Peyer's patch (tissue), 4 donors: ENCODE measurements around the gene DONSON. TPM values are rescaled to one million over a fixed set of nuclear protein-coding genes. Genes with fewer than 3 reads are reported as not detected.

Source experiments
- DNase-seq, 3 donors: peaks; one replicate each; pipeline ENCODE4 v3.0.0-alpha.2; 2017 to 2019
- H3K27ac ChIP-seq, 4 donors: fragments of 200-600 bp; sonication (generic); one replicate each; pipeline ENCODE4 v1.5.1; 2016 to 2019
- H3K27me3 ChIP-seq, 2 donors: fragments of 200-600 bp; sonication (generic); one replicate each; pipeline ENCODE4 v1.5.1; 2019
- H3K36me3 ChIP-seq, 3 donors: fragments of 200-600 bp; sonication (generic); one replicate each; pipeline ENCODE4 v1.5.1; 2016 to 2019
- H3K4me1 ChIP-seq, 4 donors: fragments of 200-600 bp; sonication (generic); one replicate each; pipeline ENCODE4 v1.5.1; 2016 to 2019
- H3K4me3 ChIP-seq, 4 donors: fragments of 200-600 bp; sonication (generic); 1 replicate in 3 of 4; 2 replicates in 1 of 4; pipeline ENCODE4 v1.5.1; 2016 to 2019; ENCODE audit warnings: mild to moderate bottlenecking in 1 of 4
- H3K9me3 ChIP-seq, 4 donors: fragments of 200-600 bp; sonication (generic); one replicate each; pipeline ENCODE4 v1.5.1; 2016 to 2019; ENCODE audit warnings: mild to moderate bottlenecking in 1 of 4
- CTCF ChIP-seq, 6 experiments: fragments of 450-650 bp in 4 of 6; fragments of 200-600 bp in 2 of 6; sonication (generic) in 1 of 6; IDR thresholded peaks; one replicate each; pipeline ENCODE4 v1.5.1; 2017 to 2019; ENCODE audit warnings: antibody characterized with exemption in 6 of 6, mild to moderate bottlenecking in 3 of 6, moderate library complexity in 1 of 6
- POLR2A ChIP-seq, 2 donors: fragments of 450-650 bp; IDR thresholded peaks; one replicate each; pipeline ENCODE4 v1.5.1; 2017; ENCODE audit warnings: antibody characterized with exemption in 2 of 2, mild to moderate bottlenecking in 2 of 2, moderate library complexity in 2 of 2
- total RNA-seq, 4 donors: library from RNA; depleted of rRNA; stranded (reverse); fragments of >200 nt; gene quantifications; one replicate each; pipeline ENCODE4 v1.1.0, GENCODE V29; 2016

The DONSON gene
- total RNA-seq, 4 donors from 2014 or later, result 9.2 to 26.3 (median 10.7) TPM

DNA sequence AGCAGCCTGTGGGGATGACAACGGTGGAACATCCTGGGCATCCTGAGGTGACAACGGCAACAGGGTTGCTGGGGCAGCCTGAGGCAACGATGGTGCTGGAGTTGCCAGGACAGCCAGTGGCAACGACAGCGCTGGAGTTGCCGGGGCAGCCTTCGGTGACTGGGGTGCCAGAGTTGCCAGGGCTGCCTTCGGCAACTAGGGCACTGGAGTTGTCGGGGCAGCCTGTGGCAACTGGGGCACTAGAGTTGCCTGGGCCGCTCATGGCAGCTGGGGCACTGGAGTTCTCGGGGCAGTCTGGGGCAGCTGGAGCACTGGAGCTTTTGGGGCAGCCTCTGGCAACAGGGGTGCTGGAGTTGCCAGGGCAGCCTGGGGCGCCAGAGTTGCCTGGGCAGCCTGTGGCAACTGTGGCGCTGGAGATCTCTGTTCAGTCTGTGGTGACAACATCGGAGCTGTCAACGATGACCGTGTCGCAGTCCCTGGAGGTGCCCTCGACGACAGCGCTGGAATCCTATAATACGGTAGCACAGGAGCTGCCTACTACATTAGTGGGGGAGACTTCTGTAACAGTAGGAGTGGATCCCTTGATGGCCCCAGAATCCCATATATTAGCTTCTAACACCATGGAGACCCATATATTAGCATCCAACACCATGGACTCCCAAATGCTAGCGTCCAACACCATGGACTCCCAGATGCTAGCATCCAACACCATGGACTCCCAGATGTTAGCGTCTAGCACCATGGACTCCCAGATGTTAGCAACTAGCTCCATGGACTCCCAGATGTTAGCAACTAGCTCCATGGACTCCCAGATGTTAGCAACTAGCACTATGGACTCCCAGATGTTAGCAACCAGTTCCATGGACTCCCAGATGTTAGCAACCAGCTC, 37.5 kb downstream of the DONSON start:
- no peaks in the 10 kb centered on the region for H3K27me3 ChIP-seq
- H3K4me1 ChIP-seq, result peaks cover 0 to 19% (median 0%) of the 10 kb centered on the region in 4 donors
- H3K36me3 ChIP-seq, result peaks cover 0 to 92% (median 0%) of the 10 kb centered on the region in 3 donors
- H3K4me3 ChIP-seq, result no peak overlapping the region
- TF ChIP-seq POLR2A (IDR thresholded peaks at IDR 0.05) (no peak), CTCF (IDR thresholded peaks at IDR 0.05) (no peak)
- no peak for DNase-seq
- H3K27ac ChIP-seq, result no peak overlapping the region
- H3K9me3 ChIP-seq, result no peaks in the 10 kb centered on the region

DNA sequence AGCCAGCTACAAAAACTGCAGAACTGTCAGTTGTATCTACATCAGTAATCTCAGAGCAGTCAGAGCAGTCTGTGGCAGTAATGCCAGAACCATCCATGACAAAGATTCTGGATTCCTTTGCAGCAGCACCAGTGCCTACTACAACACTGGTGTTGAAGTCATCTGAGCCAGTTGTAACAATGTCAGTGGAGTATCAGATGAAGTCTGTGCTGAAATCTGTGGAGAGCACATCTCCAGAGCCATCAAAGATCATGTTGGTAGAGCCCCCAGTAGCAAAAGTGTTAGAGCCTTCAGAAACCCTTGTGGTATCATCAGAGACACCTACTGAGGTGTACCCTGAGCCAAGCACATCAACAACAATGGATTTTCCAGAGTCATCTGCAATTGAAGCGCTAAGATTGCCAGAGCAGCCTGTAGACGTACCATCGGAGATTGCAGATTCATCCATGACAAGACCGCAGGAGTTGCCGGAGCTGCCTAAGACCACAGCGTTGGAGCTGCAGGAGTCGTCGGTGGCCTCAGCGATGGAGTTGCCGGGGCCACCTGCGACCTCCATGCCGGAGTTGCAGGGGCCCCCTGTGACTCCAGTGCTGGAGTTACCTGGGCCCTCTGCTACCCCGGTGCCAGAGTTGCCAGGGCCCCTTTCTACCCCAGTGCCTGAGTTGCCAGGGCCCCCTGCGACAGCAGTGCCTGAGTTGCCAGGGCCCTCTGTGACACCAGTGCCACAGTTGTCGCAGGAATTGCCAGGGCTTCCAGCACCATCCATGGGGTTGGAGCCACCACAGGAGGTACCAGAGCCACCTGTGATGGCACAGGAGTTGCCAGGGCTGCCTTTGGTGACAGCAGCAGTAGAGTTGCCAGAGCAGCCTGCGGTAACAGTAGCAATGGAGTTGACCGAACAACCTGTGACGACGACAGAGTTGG, 38.4 kb downstream of the DONSON start:
- Histone ChIP-seq H3K4me1 (peaks cover 0 to 20% (median 4%) of the 10 kb centered on the region in 4 donors), H3K9me3 (no peaks in the 10 kb centered on the region), H3K27me3 (no peaks in the 10 kb centered on the region), H3K36me3 (peaks cover 0 to 85% (median 0%) of the 10 kb centered on the region in 3 donors), H3K4me3 (no peak overlapping the region), H3K27ac (no peak overlapping the region)
- DNase-seq, result no peak
- no peak for TF ChIP-seq POLR2A (IDR thresholded peaks at IDR 0.05)
- no peak for TF ChIP-seq CTCF (IDR thresholded peaks at IDR 0.05)

- peaks cover 0 to 22% (median 5%) of the 10 kb centered on the region in 4 donors for H3K4me1 ChIP-seq
- no peak overlapping the region for H3K4me3 ChIP-seq
- H3K36me3 ChIP-seq, result peaks cover 0 to 47% (median 0%) of the 10 kb centered on the region in 3 donors
- no peak for TF ChIP-seq POLR2A (IDR thresholded peaks at IDR 0.05)
- TF ChIP-seq CTCF (IDR thresholded peaks at IDR 0.05), result no peak
- H3K27ac ChIP-seq, result no peak overlapping the region
- H3K9me3 ChIP-seq, result no peaks in the 10 kb centered on the region
- no peak for DNase-seq
- H3K27me3 ChIP-seq, result no peaks in the 10 kb centered on the region
Measured at GRCh38 chr21:33546086-33546485, 42.4 kb downstream of the DONSON start.

DNA sequence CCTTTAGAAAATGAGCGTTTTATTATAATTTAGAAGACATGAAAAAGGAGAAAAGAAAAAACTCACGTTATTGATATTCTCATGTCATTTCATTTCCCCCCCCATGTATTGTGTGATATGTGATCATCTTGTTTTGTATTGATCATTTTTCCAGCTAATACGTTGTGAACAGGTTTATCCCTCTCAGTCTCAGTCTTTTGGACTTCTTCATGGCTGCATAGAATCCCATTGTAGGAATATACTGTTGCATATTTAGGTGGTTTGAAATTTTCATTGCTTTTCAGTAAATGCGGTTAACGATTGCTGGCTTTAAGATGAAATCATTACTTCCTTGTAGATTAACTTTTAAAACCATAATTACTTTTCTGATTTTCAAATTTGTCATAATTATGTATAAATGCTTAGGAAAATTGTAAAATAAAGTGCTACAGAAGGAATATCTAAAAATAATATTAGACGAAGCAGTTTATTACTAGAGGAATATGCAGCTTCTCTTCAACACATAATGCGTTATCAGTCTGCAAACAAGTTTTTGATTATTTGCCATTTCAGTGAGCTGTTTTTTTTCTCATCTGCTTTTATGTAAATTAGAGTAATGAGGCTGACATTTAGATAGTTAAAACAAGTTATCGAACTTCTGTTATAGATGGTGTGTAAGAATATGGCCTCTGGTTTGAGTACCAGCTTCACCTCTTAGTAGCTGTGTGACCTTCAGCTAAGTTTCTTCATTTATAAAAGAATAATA, 43.9 kb downstream of the DONSON start:
- Histone ChIP-seq H3K27me3 (no peaks in the 10 kb centered on the region), H3K9me3 (no peaks in the 10 kb centered on the region), H3K4me1 (peaks cover 0 to 32% (median 9%) of the 10 kb centered on the region in 4 donors), H3K4me3 (peak overlapping the region; percentile 71 to 85 (median 78)), H3K36me3 (peaks cover 0 to 33% (median 0%) of the 10 kb centered on the region in 3 donors), H3K27ac (peak overlapping the region in 1 of 4 donors; percentile 87)
- no peak for DNase-seq
- TF ChIP-seq POLR2A (IDR thresholded peaks at IDR 0.05) (no peak), CTCF (IDR thresholded peaks at IDR 0.05) (no peak)
